HEK293 (cell line): ENCODE results near the gene DHRS2.

ENCODE experiments used
- CTCF ChIA-PET: fragments of 350-600 bp; formaldehyde crosslinking; extraction: SDS; loops from one replicate; lab custom pipeline; 2021; ENCODE audit warnings: antibody characterized with exemption; lab: Yijun Ruan, JAX
- POLR2A ChIA-PET: fragments of 300-600 bp; formaldehyde crosslinking; extraction: SDS; loops from one replicate; lab custom pipeline; 2020; ENCODE audit warnings: antibody characterized with exemption, inconsistent platforms; lab: Yijun Ruan, JAX
- H3K27ac ChIP-seq: fragments of 200-500 bp; sonication (Bioruptor generic); 2 replicates; pipeline ENCODE4 v1.5.1; 2014; ENCODE audit warnings: low read depth, low read length, control low read depth, inconsistent platforms; ENCODE audit errors: extremely low read depth
- H3K36me3 ChIP-seq, 2 experiments: fragments of 200-500 bp in 1 of 2; sonication (Bioruptor generic) in 1 of 2; 1 replicate in 1 of 2; 2 replicates in 1 of 2; pipeline ENCODE4 v1.5.1; 2014 to 2017; ENCODE audit warnings: inconsistent platforms in 2 of 2, low read length in 2 of 2; ENCODE audit not compliant: control insufficient read depth in 2 of 2, insufficient read depth in 1 of 2
- H3K4me1 ChIP-seq: fragments of 200-500 bp; sonication (Bioruptor generic); 2 replicates; pipeline ENCODE4 v1.5.1; 2014; ENCODE audit warnings: mild to moderate bottlenecking, low read length, inconsistent platforms; ENCODE audit not compliant: control insufficient read depth, insufficient read depth
- H3K4me3 ChIP-seq: 2 replicates; pipeline ENCODE4 v1.5.1; 2011; ENCODE audit warnings: low read depth, mild to moderate bottlenecking, control low read depth, low read length, moderate library complexity
- H3K9me3 ChIP-seq: fragments of 200-500 bp; sonication (Bioruptor generic); 2 replicates; pipeline ENCODE4 v1.5.1; 2014; ENCODE audit warnings: low read depth, low read length, inconsistent platforms; ENCODE audit not compliant: control insufficient read depth, insufficient read depth
- AEBP2 ChIP-seq: fragments of 450-650 bp; formaldehyde crosslinking; IDR thresholded peaks from 2 replicates; pipeline ENCODE4 v1.5.1; 2016; ENCODE audit warnings: missing biosample characterization, missing genetic modification characterization, borderline replicate concordance
- BCL6B ChIP-seq: fragments of 450-650 bp; formaldehyde crosslinking; IDR thresholded peaks from 2 replicates; pipeline ENCODE4 v1.5.1; 2017; ENCODE audit warnings: missing biosample characterization, missing genetic modification characterization
- ELK4 ChIP-seq: IDR thresholded peaks from 2 replicates; pipeline ENCODE4 v1.6.1; 2011; ENCODE audit warnings: mild to moderate bottlenecking, low read depth, low read length, borderline replicate concordance
- GFI1B ChIP-seq: fragments of 450-650 bp; formaldehyde crosslinking; IDR thresholded peaks from 2 replicates; pipeline ENCODE4 v1.5.1; 2016; ENCODE audit warnings: missing biosample characterization, missing genetic modification characterization
- GLI4 ChIP-seq: fragments of 450-650 bp; formaldehyde crosslinking; IDR thresholded peaks from 2 replicates; pipeline ENCODE4 v1.5.1; 2016; ENCODE audit warnings: missing biosample characterization, missing genetic modification characterization
- HIC1 ChIP-seq: fragments of 450-650 bp; formaldehyde crosslinking; IDR thresholded peaks from 2 replicates; pipeline ENCODE4 v1.5.1; 2016; ENCODE audit warnings: missing biosample characterization, missing genetic modification characterization
- HOXC10 ChIP-seq: sonication (generic); formaldehyde crosslinking; IDR thresholded peaks from 2 replicates; pipeline ENCODE4 v1.8.1; 2023; ENCODE audit warnings: mild to moderate bottlenecking, missing genetic modification reagents
- ZBTB10 ChIP-seq: fragments of 450-650 bp; formaldehyde crosslinking; IDR thresholded peaks from 2 replicates; pipeline ENCODE4 v1.5.1; 2016; ENCODE audit warnings: missing biosample characterization, missing genetic modification characterization
- ZNF214 ChIP-seq: fragments of 450-650 bp; formaldehyde crosslinking; IDR thresholded peaks from 2 replicates; pipeline ENCODE4 v1.5.1; 2017; ENCODE audit warnings: missing biosample characterization, mild to moderate bottlenecking, missing genetic modification characterization, borderline replicate concordance
- ZNF223 ChIP-seq: fragments of 450-650 bp; formaldehyde crosslinking; IDR thresholded peaks from 2 replicates; pipeline ENCODE4 v1.5.1; 2016; ENCODE audit warnings: missing biosample characterization, missing genetic modification characterization
- ZNF311 ChIP-seq: fragments of 450-650 bp; formaldehyde crosslinking; IDR thresholded peaks from 2 replicates; pipeline ENCODE4 v1.5.1; 2017; ENCODE audit warnings: missing biosample characterization, missing genetic modification characterization, borderline replicate concordance
- ZNF423 ChIP-seq: fragments of 450-650 bp; formaldehyde crosslinking; IDR thresholded peaks from 2 replicates; pipeline ENCODE4 v1.5.1; 2016; ENCODE audit warnings: missing biosample characterization, missing genetic modification characterization
- ZNF48 ChIP-seq: fragments of 450-650 bp; formaldehyde crosslinking; IDR thresholded peaks from 2 replicates; pipeline ENCODE4 v1.5.1; 2016; ENCODE audit warnings: missing biosample characterization, missing genetic modification characterization
- ZNF513 ChIP-seq: fragments of 450-650 bp; IDR thresholded peaks from 2 replicates; pipeline ENCODE4 v1.5.1; 2018; ENCODE audit warnings: missing biosample characterization, missing genetic modification characterization
- ZNF529 ChIP-seq: fragments of 450-650 bp; formaldehyde crosslinking; IDR thresholded peaks from 2 replicates; pipeline ENCODE4 v1.5.1; 2017; ENCODE audit warnings: missing genetic modification characterization, missing biosample characterization; ENCODE audit not compliant: insufficient replicate concordance
- ZNF548 ChIP-seq: fragments of 450-650 bp; formaldehyde crosslinking; IDR thresholded peaks from 2 replicates; pipeline ENCODE4 v1.5.1; 2016; ENCODE audit warnings: missing biosample characterization, missing genetic modification characterization
- ZNF610 ChIP-seq: fragments of 450-650 bp; formaldehyde crosslinking; IDR thresholded peaks from 2 replicates; pipeline ENCODE4 v1.5.1; 2016; ENCODE audit warnings: missing biosample characterization, missing genetic modification characterization, borderline replicate concordance
- ZNF677 ChIP-seq: fragments of 450-650 bp; IDR thresholded peaks from 2 replicates; pipeline ENCODE4 v1.5.0; 2018; ENCODE audit warnings: missing biosample characterization, mild to moderate bottlenecking, missing genetic modification characterization, moderate library complexity
- ZSCAN23 ChIP-seq: fragments of 450-650 bp; formaldehyde crosslinking; IDR thresholded peaks from 2 replicates; pipeline ENCODE4 v1.5.1; 2016; ENCODE audit warnings: missing biosample characterization, missing genetic modification characterization

Gene DHRS2

GRCh38 chr14:23657959-23658470 is 21.9 kb downstream of the DHRS2 start (continued):
- TF ChIP-seq BCL6B (tag by site-specific recombination) = no peak
- no peak for TF ChIP-seq ZNF214 (tag by site-specific recombination)
- no peak for TF ChIP-seq ZNF677
- TF ChIP-seq ZBTB10 = no peak
- TF ChIP-seq ZNF223 (tag by site-specific recombination) = no peak
- no peak for TF ChIP-seq ZNF548 (tag by site-specific recombination)

- no peak for TF ChIP-seq HIC1 (tag by site-specific recombination)
- no peaks in the 10 kb centered on the region for H3K4me1 ChIP-seq
- no peak overlapping the region for H3K4me3 ChIP-seq
- H3K36me3 ChIP-seq = no peaks in the 10 kb centered on the region
- no peaks in the 10 kb centered on the region for H3K9me3 ChIP-seq
- POLR2A ChIA-PET = no interaction called here
- no peak overlapping the region for H3K27ac ChIP-seq
- CTCF ChIA-PET = interaction anchor here (1.0 kb wide), 1 partner anchor 72 kb away, joined by 3 read pairs; no protein-coding TSS in a partner anchor
Measured at GRCh38 chr14:23660290-23661226, 24.4 kb downstream of the DHRS2 start.

GRCh38 chr14:23661542-23661941 is 25.4 kb downstream of the DHRS2 start:
- CTCF ChIA-PET = interaction anchor here (1.0 kb wide), 1 partner anchor 73 kb away, joined by 3 read pairs; no protein-coding TSS in a partner anchor
- no peaks in the 10 kb centered on the region for H3K4me1 ChIP-seq
- no peak overlapping the region for H3K27ac ChIP-seq
- H3K9me3 ChIP-seq = no peaks in the 10 kb centered on the region
- H3K36me3 ChIP-seq = no peaks in the 10 kb centered on the region
- POLR2A ChIA-PET = no interaction called here
- no peak overlapping the region for H3K4me3 ChIP-seq
- TF ChIP-seq GLI4 (tag by site-specific recombination) = no peak
- no peak for TF ChIP-seq ELK4
- no peak for TF ChIP-seq ZSCAN23 (tag by site-specific recombination)
- no peak for TF ChIP-seq ZNF610 (tag by site-specific recombination)
- no peak for TF ChIP-seq ZNF423 (tag by site-specific recombination)
- TF ChIP-seq ZNF48 (tag by site-specific recombination) = no peak
- TF ChIP-seq ZNF311 (tag by site-specific recombination) = no peak
- no peak for TF ChIP-seq HOXC10
- no peak for TF ChIP-seq GFI1B (tag by site-specific recombination)
- no peak for TF ChIP-seq ZNF529 (tag by site-specific recombination)
- TF ChIP-seq AEBP2 (tag by site-specific recombination) = no peak
- no peak for TF ChIP-seq ZNF513
